OCI-LY7 (cell line): ENCODE results near the gene TESMIN. TPM values are rescaled to one million over a fixed set of nuclear protein-coding genes. Genes with fewer than 3 reads are reported as not detected.

Source experiments
- BruUV-seq: library from RNA; stranded (reverse); fragments of 400-500 nt; replicated peaks from 2 replicates; lab custom pipeline; 2021; lab: Mats Ljungman, UMichigan
- CTCF ChIA-PET: fragments of 300-600 bp; sonication (Branson Sonifier 250); formaldehyde crosslinking; loops from one replicate; lab custom pipeline; 2022; ENCODE audit warnings: antibody characterized with exemption; ENCODE audit not compliant: unreplicated experiment; lab: Charles Lee
- POLR2A ChIA-PET: fragments of 300-600 bp; sonication (Branson Sonifier 250); formaldehyde crosslinking; loops from one replicate; lab custom pipeline; 2022; ENCODE audit warnings: antibody characterized with exemption; lab: Charles Lee
- DNase-seq: peaks from one replicate; pipeline ENCODE4 v3.0.0-alpha.2; 2015; ENCODE audit warnings: low spot score
- H2AFZ ChIP-seq: fragments of 200-600 bp; sonication (generic), shearing (Covaris generic); 2 replicates; pipeline ENCODE4 v1.6.1; 2014; ENCODE audit warnings: mild to moderate bottlenecking, antibody characterized with exemption, low read length, moderate library complexity
- H3K27ac ChIP-seq: fragments of 200-600 bp; sonication (generic); 2 replicates; pipeline ENCODE4 v1.5.1; 2014; ENCODE audit warnings: mixed run types, low read depth, mild to moderate bottlenecking, moderate library complexity, low read length, inconsistent platforms; ENCODE audit not compliant: poor library complexity, severe bottlenecking
- H3K36me3 ChIP-seq: fragments of 200-600 bp; sonication (generic); 2 replicates; pipeline ENCODE4 v1.6.1; 2014; ENCODE audit warnings: mild to moderate bottlenecking, antibody characterized with exemption, low read length, moderate library complexity, mixed read lengths; ENCODE audit not compliant: insufficient read depth
- H3K4me1 ChIP-seq: fragments of 200-600 bp; sonication (generic); 2 replicates; pipeline ENCODE4 v1.5.1; 2014; ENCODE audit warnings: mild to moderate bottlenecking, low read length; ENCODE audit not compliant: insufficient read depth, poor library complexity, severe bottlenecking
- H3K4me2 ChIP-seq: fragments of 200-600 bp; sonication (generic); 2 replicates; pipeline ENCODE4 v1.6.1; 2014; ENCODE audit warnings: mild to moderate bottlenecking, low read length
- H3K4me3 ChIP-seq: fragments of 200-600 bp; sonication (generic); 2 replicates; pipeline ENCODE4 v1.5.1; 2014; ENCODE audit warnings: mild to moderate bottlenecking, low read depth, low read length; ENCODE audit not compliant: poor library complexity, severe bottlenecking
- H3K79me2 ChIP-seq: fragments of 200-600 bp; sonication (generic); 2 replicates; pipeline ENCODE4 v1.6.1; 2016; ENCODE audit warnings: low read depth, mild to moderate bottlenecking, low read length, moderate library complexity, mixed read lengths; ENCODE audit not compliant: insufficient read depth
- H3K9me2 ChIP-seq: fragments of 200-600 bp; sonication (generic); 2 replicates; pipeline ENCODE4 v1.6.1; 2016; ENCODE audit warnings: mild to moderate bottlenecking, low read length, mixed read lengths; ENCODE audit not compliant: insufficient read depth
- H3K9me3 ChIP-seq: fragments of 200-600 bp; sonication (generic); 2 replicates; pipeline ENCODE4 v1.6.1; 2014; ENCODE audit warnings: mild to moderate bottlenecking, mixed run types, low read length, mixed read lengths
- H4K20me1 ChIP-seq: fragments of 200-600 bp; sonication (generic); 2 replicates; pipeline ENCODE4 v1.6.1; 2014; ENCODE audit warnings: mild to moderate bottlenecking, antibody characterized with exemption, low read length, moderate library complexity, mixed read lengths; ENCODE audit not compliant: insufficient read depth
- CTCF ChIP-seq: fragments of 200-600 bp; sonication (generic); conservative IDR thresholded peaks from 2 replicates; pipeline ENCODE4 v1.5.1; 2014; ENCODE audit warnings: mild to moderate bottlenecking, antibody characterized with exemption, low read length, moderate library complexity, mixed read lengths
- EZH2phosphoT487 ChIP-seq: fragments of 200-600 bp; sonication (generic); IDR thresholded peaks from 2 replicates; pipeline ENCODE4 v1.6.1; 2018; ENCODE audit warnings: low read depth, borderline replicate concordance, mild to moderate bottlenecking, mixed run types, antibody characterized with exemption, low read length, moderate library complexity, mixed read lengths
- intact Hi-C: fragments of 100-400 bp; cut with micrococcal nuclease; formaldehyde crosslinking; loops from one replicate; pipeline ENCODE4 v1.10.0; 2022; ENCODE audit not compliant: unreplicated experiment
- total RNA-seq, 2 experiments: library from RNA; depleted of rRNA in 1 of 2; stranded (reverse); fragments of >200 nt in 1 of 2; shearing (Covaris generic) in 1 of 2; gene quantifications; 2 replicates each; pipeline ENCODE4 v1.2.3, GENCODE V29; 2014 to 2022

TESMIN gene
- total RNA-seq, 2 experiments from 2014 or later = 13.0 to 19.4 TPM

GRCh38 chr11:68660066-68660810, 91.1 kb downstream of the TESMIN start:
- DNase-seq = no peak
- ChIA-PET CTCF (no interaction called here), POLR2A (no interaction called here)
- no peak overlapping the region for H3K27ac ChIP-seq
- no peaks in the 10 kb centered on the region for H4K20me1 ChIP-seq
- TF ChIP-seq CTCF (no peak), EZH2phosphoT487 (no peak)
- no peaks in the 10 kb centered on the region for H3K9me3 ChIP-seq
- no peak overlapping the region for H3K4me2 ChIP-seq
- H2AFZ ChIP-seq = no peak overlapping the region
- BruUV-seq = no TSS peak
- H3K4me1 ChIP-seq = no peaks in the 10 kb centered on the region
- no peak overlapping the region for H3K4me3 ChIP-seq
- no peaks in the 10 kb centered on the region for H3K36me3 ChIP-seq
- no peaks in the 10 kb centered on the region for H3K79me2 ChIP-seq
- no peaks in the 10 kb centered on the region for H3K9me2 ChIP-seq
- intact Hi-C loops = no loop called here

DNA sequence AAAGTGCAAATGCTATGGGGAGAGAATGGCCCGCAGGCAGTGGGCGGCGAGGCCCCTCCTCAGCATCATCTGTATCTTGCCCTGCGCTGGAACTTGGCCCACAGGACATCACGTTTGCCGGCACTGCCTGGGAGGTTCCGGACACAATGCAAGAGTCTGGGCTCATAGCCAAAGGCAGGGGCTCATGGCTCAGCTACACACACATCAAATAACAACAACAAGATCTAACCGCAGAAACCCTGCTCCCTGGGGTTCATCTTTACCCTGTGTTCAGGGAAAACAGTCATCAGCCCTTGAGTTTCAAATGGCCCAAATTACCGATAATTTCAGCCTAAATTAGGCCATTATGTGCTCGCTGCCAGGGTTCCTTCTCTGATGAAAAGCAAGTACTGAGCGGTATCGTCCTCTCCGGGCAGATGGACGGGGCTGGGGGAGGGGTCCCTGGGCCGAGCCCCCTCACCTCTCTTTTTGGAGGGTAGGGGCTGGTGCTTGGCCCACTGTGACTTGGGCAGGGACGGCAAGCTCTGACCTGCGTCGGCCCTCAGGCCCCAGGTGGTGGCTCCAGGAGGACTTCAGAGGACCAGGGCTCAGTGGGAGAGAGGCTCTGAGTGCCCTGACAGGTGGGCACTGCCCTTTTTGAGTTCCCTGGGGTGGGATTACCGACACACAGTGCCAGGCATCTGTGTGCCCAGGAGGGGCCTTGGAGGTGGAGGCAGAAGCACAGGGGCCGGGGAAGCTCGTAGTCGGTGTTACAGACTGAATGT, 92.0 kb downstream of the TESMIN start:
- TF ChIP-seq CTCF (no peak), EZH2phosphoT487 (no peak)
- no peak overlapping the region for H2AFZ ChIP-seq
- ChIA-PET POLR2A (no interaction called here), CTCF (no interaction called here)
- H3K4me2 ChIP-seq = no peak overlapping the region
- DNase-seq = no peak
- H3K9me2 ChIP-seq = no peaks in the 10 kb centered on the region
- no peaks in the 10 kb centered on the region for H3K79me2 ChIP-seq
- no peaks in the 10 kb centered on the region for H3K36me3 ChIP-seq
- intact Hi-C loops = no loop called here
- no peak overlapping the region for H3K4me3 ChIP-seq
- no peaks in the 10 kb centered on the region for H3K4me1 ChIP-seq
- H3K27ac ChIP-seq = no peak overlapping the region
- no peaks in the 10 kb centered on the region for H3K9me3 ChIP-seq
- no peaks in the 10 kb centered on the region for H4K20me1 ChIP-seq
- no TSS peak for BruUV-seq

DNA sequence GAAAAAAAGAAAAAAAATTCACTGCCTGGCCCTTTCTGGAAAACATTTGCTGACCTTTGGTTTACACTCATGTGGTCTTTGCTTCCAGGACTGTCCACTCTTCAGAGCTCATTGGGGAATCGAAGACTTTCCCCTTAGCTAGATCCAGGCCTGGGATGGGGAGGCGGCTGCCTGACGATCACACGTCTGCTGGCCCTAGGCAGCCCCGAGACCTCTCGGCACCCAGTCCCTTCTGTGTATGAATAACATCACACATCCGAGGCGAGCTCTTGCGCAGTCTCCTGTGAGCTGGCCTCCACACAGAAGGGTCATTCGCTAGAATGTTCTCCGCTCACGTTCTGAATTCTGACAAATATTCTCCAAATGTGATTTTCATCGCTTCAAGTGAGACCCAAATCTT, 92.7 kb downstream of the TESMIN start:
- BruUV-seq = no TSS peak
- no peak for DNase-seq
- Histone ChIP-seq H3K4me2 (no peak overlapping the region), H3K79me2 (no peaks in the 10 kb centered on the region), H3K4me3 (no peak overlapping the region), H3K9me3 (no peaks in the 10 kb centered on the region), H4K20me1 (no peaks in the 10 kb centered on the region), H3K9me2 (no peaks in the 10 kb centered on the region), H3K27ac (no peak overlapping the region), H2AFZ (no peak overlapping the region), H3K4me1 (no peaks in the 10 kb centered on the region), H3K36me3 (no peaks in the 10 kb centered on the region)
- TF ChIP-seq CTCF (no peak), EZH2phosphoT487 (no peak)
- intact Hi-C loops = no loop called here
- ChIA-PET POLR2A (no interaction called here), CTCF (no interaction called here)
